HG03175 (cell line): ENCODE measurements around the gene NARF.
A peak's percentile ranks its signal among the peaks of the same experiment; 100 is the strongest.
"Not testable (repeated sequence)": the region's sequence is repeated elsewhere in the genome, so short reads cannot be mapped to it uniquely, and the experiment has no call there.

ENCODE experiments used
- ATAC-seq: cut with Tn5 transposase; IDR thresholded peaks from one replicate; pipeline ENCODE4 v1.9.1; 2021; ENCODE audit warnings: mild to moderate bottlenecking, moderate library complexity; ENCODE audit not compliant: unreplicated experiment

Gene NARF

DNA sequence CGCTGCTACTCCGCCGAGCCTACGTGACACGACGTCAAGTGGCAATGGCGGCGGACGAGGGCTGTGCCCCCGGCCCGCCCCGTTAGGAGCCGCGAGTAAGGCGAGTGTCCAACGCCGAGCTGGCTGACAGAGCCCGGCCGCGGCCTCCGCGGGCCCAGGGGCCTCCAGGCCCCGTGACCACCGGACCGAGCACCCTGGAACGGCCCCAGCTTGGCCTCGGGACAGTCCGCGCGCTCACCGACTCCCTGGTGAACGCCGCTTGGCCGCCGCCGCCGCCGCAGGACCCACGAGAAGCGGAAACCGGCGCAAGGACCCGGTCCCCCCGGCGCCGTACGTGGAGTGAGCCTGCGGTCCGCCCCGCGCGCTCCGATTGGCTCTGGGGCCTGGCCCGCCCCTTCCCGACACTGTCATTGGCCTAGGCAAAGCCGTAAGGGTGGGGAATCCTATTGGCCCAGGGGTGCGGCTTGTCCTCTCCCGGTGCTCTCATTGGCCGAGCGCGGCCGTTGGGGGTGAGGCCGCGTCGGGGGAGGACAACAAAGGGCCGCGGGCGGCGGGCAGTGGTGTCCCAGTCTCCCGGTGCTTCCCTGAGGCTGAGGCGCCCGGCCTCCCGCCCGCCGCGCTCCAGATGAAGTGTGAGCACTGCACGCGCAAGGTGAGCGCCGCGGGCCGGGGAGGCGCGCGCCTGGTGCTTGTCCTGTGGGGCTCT lies at the start of gene NARF:
Gene NARF (plus strand): TSS at position 563 of the 706 bp plus-strand sequence. CDS start 63 bp downstream, at position 626.
- peak; percentile 95 for ATAC-seq

DNA sequence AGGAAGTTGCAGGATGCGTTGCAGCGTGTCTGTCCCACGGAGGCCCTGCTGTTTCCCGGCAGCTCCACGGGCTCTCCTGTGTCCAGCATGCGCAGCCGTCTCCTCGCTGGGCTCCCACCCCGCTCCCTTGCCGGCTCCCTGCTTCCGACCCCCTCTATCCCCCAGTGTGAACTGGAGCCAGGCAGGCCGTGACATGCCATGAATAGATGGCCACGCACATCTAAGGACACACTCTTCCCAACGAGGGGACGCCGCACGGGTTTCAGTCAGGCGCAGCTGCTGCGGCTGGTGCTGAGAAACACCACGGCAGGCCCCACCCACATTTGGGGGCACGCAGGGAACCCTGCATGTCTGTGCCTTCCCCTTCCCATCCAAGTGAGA lies 49.6 kb upstream of the NARF start:
- ATAC-seq, result no peak

DNA sequence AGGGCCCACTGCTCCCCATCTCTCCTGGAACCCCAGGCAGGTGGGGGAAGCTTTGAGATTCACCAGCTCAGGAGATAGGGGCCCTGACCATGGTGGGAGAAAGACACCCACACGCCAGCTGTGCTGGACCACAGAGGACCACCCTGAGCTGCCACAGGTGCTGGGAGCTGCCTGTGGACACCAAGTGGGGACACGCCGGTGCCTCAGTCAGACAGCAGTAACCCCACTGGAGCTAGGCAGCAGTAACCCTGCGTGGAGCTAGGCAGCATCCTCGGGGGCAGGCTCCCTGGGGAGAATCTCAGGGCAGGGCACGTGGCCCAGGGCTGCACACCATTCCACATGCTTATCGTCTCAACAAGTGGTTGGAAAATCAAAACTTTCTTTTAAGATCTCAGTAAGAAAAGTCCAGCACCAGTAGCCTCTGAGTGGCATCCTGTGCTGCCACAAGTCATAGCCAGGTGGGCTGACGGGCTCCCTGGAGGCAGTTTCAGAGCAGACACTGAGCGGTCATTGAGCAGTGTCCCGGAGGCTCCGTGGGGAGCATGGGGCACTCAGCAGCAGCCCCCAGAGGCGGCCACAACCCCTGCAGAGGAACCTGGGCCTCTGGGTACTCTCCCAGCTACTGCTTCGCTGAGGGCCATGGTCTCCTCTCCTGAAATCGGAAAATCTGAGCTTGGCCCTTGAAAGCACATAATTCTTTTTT lies 48.4 kb upstream of the NARF start:
- no peak for ATAC-seq

DNA sequence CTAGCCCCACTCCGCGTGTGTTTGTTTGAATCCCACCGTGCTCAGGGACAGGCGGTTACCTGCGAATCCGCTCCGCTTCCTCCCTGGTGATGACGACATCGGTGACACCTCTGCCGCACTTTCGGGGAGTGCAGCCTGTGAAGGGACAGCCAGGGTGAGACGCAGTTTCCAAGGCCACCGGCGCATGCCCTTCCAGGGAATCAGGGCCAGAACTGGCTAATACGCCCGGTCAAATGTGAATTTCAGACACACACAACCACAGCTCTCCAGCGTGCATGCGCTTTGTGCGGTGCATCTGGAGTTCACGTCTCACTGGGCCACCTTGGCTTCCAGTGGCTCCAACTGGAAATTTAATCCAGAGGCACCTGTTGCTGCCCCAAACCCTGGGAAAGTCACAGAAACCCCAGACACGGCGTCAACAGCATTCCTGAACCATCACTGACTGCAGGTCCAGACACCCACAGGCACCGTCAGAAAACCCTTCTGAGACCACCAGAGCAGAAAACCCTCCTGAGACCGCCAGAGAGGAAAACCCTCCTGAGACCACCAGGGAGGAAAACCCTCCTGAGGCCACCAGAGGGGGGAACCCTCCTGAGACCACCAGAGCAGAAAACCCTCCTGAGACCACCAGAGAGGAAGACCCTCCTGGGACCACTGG lies 47.0 kb upstream of the NARF start:
- no peak for ATAC-seq

DNA sequence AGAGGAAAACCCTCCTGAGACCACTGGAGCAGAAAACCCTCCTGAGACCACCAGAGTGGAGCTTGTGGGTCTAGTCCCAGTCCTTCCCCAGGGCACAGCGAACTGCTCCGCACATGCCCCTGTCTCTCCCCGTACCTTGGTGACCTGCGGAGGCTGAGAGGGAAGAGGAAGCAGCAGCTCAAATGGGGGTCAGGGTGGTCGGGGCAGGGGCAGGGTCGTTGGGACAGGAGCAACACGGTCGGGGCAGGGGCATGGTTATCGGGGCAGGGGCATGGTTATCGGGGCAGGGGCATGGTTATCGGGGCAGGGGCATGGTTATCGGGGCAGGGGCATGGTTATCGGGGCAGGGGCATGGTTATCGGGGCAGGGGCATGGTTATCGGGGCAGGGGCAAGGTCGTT lies 46.5 kb upstream of the NARF start:
- ATAC-seq, result not testable (repeated sequence)

DNA sequence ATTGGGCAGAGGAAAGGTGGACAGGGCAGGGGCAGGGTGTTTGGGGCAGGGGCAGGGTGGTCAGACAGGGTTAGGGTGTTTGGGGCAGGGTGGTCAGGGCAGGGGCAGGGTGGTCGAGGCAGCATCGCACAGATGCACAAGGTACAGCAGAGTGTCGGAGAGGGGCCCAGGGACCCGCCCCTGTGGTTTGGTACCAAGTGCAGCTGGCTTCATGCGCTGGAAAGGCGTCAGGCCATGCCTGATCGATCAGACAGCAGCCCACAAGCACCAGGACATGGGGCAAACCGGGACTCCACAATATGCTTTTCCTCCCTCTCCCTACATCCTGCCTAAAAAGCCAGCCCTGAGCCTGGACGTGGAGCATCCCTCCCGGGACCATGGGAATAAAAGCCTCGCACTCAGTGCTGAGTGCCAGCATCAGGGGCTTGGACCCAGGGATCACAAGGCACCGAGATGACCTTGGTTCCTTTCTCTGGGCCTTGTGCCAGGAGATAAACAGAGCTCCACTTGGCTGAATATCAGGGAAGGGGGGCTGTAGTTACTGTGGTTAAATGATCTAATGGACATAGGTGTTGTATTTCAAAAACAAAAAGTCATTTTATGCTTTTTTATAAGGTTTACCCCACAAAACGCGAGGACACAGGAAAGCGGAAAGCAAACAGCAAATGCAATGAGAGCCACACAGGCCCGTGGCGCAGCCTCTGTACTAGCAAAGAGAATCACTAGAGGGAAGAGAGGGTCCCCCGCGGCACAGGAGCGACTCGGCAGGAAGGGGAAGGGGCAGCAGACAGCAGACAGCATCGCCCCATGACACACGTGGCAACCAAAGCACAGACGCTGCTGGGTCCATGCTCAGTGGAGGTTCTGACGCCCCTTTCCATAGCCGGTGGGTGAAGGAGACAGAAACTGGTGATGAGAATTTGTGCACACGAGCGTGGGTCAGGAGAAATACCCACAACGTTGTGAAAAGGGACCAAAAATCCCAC lies 45.7 kb upstream of the NARF start:
- ATAC-seq, result no peak

DNA sequence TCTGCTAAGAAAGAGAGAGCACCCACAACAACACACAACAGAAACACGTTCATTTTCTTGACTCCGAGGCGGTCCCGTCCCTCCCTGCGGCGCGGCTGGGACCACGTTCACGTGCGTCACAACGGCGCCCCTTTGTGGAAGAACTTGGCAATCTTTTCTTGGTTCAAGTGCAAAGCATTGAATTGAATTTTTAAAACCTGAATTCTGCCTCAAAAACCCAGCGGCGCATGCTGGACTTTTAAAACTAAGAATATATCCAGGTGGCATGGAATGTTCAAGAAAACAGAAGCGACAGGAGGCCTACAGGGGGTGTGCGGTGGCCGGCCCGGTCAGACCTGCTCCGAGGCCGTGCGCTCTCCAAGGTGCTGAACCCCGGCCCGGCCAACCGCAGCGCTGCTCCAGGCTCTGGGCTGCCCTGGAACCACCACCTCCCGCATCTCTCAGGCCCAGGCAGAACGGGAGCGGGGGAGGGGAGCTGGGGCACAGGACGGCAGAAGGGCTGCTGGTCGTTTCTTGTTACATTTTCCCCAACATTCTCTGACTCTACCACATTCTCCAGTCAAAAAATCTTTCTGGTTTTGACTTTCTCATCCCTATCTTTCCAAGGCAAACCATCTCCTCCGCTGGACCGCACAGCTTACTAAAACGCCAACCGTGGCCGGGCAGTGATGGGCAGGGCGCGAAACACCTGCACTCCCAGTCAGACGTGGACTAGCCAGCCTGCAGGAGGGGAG lies 43.8 kb upstream of the NARF start:
- ATAC-seq, result no peak

DNA sequence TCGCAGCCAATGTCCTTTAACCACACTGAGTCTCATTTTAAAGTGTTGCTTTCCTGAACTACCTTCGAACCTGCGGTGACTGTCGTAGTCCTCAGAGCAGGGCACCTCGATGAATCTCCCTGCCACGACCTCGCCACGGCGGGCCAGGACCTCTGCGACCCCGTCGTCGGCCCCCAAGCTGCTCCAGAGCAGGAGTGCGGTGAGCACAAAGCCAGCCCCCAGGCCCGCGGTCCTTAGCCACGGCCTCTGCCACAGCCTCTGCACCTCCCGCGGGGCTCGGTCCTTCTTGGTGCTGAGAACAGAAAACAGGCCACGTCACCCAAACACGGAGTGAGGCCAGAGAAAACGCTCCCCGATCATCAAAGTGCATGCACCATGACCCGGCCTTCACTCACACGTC lies 43.2 kb upstream of the NARF start:
- no peak for ATAC-seq

DNA sequence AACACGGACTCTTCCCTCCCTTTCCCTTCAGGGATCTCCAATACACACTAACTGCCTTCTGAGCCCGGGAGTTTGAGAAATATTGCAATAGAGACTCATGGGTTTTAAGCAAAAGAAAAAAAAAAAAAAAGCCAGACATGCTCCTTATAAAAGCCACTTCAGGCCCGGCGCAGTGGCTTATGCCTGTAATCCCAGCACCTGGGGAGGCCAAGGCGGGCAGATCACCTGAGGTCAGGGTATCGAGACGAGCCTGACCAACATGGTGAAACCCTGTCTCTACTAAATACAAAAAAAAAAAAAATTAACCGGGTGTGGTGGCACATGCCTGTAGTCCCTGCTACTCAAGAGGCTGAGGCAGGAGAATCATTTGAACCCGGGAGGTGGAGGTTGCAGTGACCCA lies 42.8 kb upstream of the NARF start:
- ATAC-seq, result no peak

DNA sequence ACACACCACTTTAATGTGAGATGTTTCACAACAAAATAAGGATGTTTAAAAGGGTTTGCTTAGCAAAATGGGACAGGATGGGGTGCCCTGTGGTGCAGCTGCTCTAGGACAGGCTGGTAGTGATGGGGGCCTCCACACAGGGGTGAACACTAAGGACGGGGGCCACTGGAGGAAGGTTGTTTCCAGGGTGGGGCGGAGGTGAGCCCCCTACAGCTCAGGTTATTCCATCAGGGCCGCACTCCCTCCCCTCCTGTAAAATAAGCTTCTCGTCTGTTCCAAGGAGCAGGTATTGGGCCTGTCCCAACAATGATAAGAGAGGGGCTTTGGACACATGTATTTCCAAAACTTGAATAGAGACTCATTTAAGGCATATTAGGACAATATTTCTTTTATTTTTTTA lies 42.3 kb upstream of the NARF start:
- ATAC-seq, result no peak

DNA sequence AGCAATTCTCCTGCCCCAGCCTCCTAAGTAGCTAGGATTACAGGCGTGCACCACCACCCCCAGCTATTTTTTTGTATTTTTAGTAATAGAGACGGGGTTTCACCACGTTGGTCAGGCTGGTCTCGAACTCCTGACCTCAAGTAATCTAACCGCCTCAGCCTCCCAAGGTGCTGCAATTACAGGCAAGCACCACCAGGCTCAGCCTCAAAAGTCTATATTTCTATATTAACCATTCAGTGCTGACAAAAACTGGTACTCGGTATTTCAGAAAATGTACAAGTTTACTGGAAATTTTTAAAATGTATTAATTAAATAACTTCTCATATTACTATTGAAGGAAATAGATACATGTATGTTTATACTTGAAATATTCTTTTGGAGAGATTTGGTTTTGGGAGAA lies 41.8 kb upstream of the NARF start:
- ATAC-seq, result no peak

DNA sequence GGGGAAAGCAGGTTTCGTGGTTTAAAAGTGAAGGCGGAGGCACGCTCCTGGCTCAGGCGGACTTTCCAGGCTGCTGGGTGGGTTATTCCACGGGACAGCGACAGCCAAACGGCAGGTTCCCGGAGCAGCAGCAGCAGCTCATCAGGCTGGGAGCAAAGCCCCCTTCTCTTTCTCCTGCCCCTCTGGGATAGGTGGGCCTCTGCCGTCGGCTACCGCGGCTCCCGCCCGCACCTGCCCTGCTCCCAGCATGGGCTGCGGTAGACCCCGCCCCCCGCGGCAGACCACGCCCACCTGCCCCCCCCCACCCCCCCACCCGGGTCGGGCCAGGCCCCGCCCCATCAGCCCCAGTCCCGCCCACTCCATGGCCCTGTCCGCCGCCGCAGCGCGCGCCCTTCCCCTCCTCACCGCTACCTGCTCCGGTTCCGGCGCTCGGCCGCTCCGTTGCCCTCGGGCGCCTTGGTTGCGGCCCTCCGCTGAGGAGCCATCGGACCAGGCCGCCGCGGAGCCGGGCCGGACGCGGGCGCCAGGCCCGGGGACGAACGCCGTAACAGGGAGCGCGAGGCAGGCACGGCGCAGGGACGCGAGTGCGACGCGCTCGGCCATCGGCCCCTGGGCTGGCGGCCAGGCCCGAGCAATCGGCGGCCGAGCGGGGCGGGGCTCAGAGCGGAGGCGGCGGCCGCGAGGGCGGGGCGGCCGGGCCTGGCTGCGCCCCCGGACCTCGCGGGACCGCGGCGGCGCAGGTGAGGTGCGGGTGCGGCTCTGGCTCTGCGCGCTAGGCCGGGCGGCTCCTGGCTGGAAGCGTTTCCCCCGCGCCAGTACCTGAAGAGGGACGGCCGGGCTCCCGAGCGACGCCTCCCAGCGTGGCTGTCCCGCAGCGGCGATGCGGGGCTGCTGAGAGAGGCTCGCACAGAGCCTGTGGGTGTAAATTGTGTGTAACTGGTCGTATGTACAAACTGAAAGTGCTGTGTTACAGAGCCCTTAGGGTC lies 40.2 kb upstream of the NARF start, which contains the start of the genes HEXD and OGFOD3:
Gene HEXD (plus strand): TSS at position 347 of the 986 bp plus-strand sequence. CDS start 1,453 bp downstream, outside the sequence.
Gene OGFOD3 (minus strand): TSS at position 586 of the 986 bp plus-strand sequence. CDS start 101 bp downstream, at position 485.
- peak; percentile 79 for ATAC-seq

DNA sequence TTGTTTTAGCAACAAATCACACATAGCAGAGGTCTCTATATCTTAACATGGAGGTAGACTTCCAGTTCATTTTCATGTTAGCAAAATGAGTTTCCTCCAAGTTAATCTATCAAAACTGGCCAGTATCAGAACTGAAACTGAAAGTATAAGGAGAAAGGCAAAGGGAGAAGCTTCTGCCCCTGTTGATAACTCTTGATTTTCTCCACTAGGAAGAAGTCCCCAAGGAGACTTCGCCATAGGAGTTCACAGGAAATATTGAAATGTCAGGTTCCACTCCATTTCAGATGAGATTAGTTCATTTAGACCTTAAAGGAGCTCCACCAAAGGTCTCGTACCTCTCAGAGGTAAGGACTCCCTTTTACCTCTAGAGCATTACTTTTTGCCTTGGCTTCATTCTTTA lies 39.0 kb upstream of the NARF start:
- no peak for ATAC-seq

DNA sequence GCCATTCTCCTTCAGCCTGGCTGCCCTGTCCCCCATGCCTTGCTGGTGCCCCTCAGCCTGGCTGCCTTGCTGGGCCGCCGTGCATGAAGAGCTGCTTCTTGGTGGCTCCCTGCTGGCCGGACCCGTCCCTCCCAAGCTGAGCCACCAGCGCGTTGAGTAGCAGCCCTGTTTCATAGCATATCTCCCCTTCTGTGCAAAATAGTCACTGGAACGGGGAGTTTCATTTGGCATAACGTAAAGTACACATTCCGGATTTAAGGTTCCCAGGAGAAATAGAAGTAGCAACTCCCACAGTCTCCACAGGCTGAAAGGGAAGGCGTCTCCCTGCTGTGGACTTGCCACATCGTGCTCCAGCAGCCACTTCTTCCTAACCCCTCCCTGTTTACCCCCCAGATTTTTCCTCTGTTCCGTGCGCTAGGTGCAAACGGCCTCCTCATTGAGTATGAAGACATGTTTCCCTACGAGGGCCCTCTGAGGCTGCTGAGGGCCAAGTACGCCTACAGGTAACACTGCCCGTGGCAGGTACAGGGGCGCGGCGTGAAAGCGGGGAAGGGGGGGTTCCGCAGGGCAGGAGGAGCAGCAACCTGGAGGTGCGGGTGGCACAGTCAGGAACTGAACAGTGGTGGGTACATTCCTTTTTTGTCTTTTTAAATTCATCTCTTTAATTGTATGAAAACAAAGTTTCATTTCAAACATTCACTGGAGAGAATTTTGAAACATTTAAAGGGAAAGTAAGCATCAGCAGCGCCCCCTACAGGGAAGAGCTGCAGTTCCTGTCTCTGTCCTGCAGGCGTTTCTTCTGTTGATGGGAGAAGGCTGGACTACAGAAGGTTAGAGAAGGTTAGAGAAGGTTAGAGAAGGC lies 34.3 kb upstream of the NARF start:
- no peak for ATAC-seq

DNA sequence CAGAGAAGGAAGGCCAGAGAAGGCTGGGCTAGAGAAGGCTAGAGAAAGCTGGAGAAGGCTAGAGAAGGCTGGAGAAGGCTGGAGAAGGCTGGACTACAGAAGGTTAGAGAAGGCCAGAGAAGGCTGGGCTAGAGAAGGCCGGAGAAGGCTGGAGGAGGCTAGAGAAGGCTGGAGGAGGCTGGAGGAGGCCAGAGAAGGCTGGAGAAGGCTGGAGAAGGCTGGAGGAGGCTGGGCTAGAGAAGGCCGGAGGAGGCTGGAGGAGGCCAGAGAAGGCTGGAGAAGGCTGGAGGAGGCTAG lies 33.7 kb upstream of the NARF start:
- no peak for ATAC-seq

DNA sequence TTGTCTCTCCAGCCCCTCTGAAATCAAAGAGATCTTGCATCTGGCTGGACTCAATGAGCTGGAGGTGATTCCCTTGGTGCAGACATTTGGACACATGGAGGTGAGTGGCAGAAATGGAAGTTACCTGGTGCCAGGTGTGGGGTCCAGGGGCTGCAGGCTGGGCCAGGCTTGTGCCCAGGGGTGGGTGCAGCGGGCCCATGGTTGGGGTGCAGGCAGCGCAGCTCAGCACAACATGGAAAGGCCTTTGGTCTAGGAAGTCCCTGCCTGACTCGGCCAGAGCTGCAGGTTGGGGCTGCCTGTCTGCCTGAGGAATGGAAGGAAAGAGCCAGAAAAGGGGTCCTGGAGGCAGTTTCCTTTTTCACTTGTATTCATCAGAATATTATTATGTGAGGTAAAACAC lies 30.0 kb upstream of the NARF start:
- ATAC-seq, result no peak

DNA sequence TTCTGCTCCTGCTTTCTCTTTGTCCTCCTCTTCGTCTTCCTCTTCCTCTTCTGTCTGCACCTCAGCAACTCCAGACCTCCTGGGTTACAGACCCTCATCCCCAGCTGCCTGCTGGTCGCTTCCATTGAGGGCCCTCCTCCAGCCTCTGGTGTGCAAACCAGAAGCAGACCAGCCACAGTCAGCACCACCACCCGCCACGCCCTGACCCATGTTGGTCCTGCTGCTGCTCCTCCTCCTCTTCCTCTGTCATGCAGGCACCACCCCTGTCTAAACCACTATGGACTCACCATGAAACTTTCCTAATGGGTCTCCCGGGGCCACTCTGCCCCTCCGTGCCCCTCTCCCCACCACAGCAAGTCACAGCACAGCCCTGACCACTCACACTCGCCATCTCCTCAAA lies 28.7 kb upstream of the NARF start:
- no peak for ATAC-seq

DNA sequence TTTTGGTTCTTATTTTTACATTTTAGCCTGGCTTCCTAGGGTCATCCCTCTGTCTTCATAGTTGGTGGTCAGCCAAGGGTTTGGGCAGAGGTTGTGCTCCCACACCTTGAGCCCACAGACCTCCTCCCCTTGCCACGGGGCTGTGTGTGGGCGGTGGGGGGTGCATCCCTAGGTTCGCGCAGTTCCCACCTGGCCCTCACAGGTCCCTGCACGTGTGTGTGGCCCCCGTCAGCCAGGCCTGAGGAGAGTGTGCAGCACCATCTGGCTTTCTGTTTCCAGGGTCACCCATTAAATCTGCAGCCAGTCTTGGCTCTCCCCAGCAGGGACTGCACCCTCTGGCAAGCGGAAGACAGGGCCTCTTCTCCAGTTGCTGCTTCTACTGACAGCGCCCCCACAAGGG lies 26.5 kb upstream of the NARF start:
- no peak for ATAC-seq
